A549 (cell line): ENCODE measurements around the gene XPO5. TPM values are rescaled to one million over a fixed set of nuclear protein-coding genes. Genes with fewer than 3 reads are reported as not detected.

ENCODE experiments used
- ATAC-seq, 2 experiments: fragments of 200-7000 bp in 1 of 2; fragments of >200 bp in 1 of 2; cut with Nextera tagmentation in 1 of 2; cut with Tn5 transposase in 1 of 2; 3 replicates each; pipeline versions ENCODE4 v1.8.0 to v1.9.1; 2018 to 2020; ENCODE audit warnings: mild to moderate bottlenecking in 1 of 2, moderate library complexity in 1 of 2
- CTCF ChIA-PET: fragments of 300-600 bp; sonication (Branson Sonifier 250); formaldehyde crosslinking; extraction: SDS; loops from one replicate; lab custom pipeline; 2021; ENCODE audit warnings: antibody characterized with exemption, inconsistent platforms; lab: Yijun Ruan, JAX
- POLR2A ChIA-PET: fragments of 350-600 bp; formaldehyde crosslinking; extraction: SDS; loops from one replicate; lab custom pipeline; 2021; ENCODE audit warnings: antibody characterized with exemption, inconsistent platforms; lab: Yijun Ruan, JAX
- DNase-seq, 2 experiments: peaks; one replicate each; pipeline versions ENCODE4 v3.0.0 to v3.0.0-alpha.2; 2011 to 2016; ENCODE audit warnings: low read depth in 1 of 2, low spot score in 1 of 2
- FAIRE-seq: peaks from 2 replicates; lab custom pipeline; 2011; peaks lifted over from hg19 to GRCh38; lab: Jason Lieb, UNC
- H3K27ac ChIP-seq, 2 experiments: fragments of >200 bp; sonication (Bioruptor Twin); formaldehyde crosslinking; 3 replicates each; pipeline ENCODE4 v1.5.1; 2016 to 2017
- H3K4me1 ChIP-seq: fragments of >200 bp; sonication (Bioruptor Twin); formaldehyde crosslinking; 3 replicates; pipeline ENCODE4 v1.6.1; 2016
- H3K4me2 ChIP-seq: fragments of >200 bp; sonication (Bioruptor Twin); formaldehyde crosslinking; 3 replicates; pipeline ENCODE4 v1.6.1; 2016
- H3K4me3 ChIP-seq: fragments of >200 bp; sonication (Bioruptor Twin); formaldehyde crosslinking; 3 replicates; pipeline ENCODE4 v1.5.1; 2016
- H3K9me3 ChIP-seq: fragments of >200 bp; sonication (Bioruptor Twin); formaldehyde crosslinking; 3 replicates; pipeline ENCODE4 v1.6.1; 2016
- E2F6 ChIP-seq: IDR thresholded peaks from 2 replicates; pipeline ENCODE4 v1.6.1; 2012; ENCODE audit warnings: low read depth, borderline replicate concordance
- EP300 ChIP-seq, 2 experiments: fragments of >200 bp; sonication (Bioruptor Twin); formaldehyde crosslinking; IDR thresholded peaks; 2 replicates in 1 of 2; 3 replicates in 1 of 2; pipeline ENCODE4 v1.6.1; 2016 to 2017
- ESRRA ChIP-seq: fragments of 150-350 bp; IDR thresholded peaks from 2 replicates; pipeline ENCODE4 v1.6.1; 2014; ENCODE audit warnings: mild to moderate bottlenecking, low read length, borderline replicate concordance
- FOSB ChIP-seq: fragments of 250-450 bp; sonication (Bioruptor Pico); IDR thresholded peaks from 2 replicates; pipeline ENCODE4 v1.5.0; 2020; ENCODE audit warnings: mild to moderate bottlenecking, moderate library complexity
- FOSL2 ChIP-seq, 2 experiments: fragments of 450-650 bp in 1 of 2; fragments of >200 bp in 1 of 2; sonication (Bioruptor Twin) in 1 of 2; formaldehyde crosslinking; IDR thresholded peaks; 2 replicates each; pipeline versions ENCODE4 v1.5.0 to v1.6.1; 2016 to 2020; ENCODE audit warnings: mild to moderate bottlenecking in 1 of 2, moderate library complexity in 1 of 2
- FOXS1 ChIP-seq: fragments of 250-450 bp; sonication (Bioruptor Pico); IDR thresholded peaks from 2 replicates; pipeline ENCODE4 v1.5.0; 2020; ENCODE audit warnings: mild to moderate bottlenecking, moderate library complexity
- GATA3 ChIP-seq: IDR thresholded peaks from 2 replicates; pipeline ENCODE4 v1.6.1; 2012; ENCODE audit warnings: borderline replicate concordance
- HEYL ChIP-seq: fragments of 250-450 bp; sonication (Bioruptor Pico); IDR thresholded peaks from 2 replicates; pipeline ENCODE4 v1.8.0; 2021; ENCODE audit warnings: mild to moderate bottlenecking, moderate library complexity
- JUN ChIP-seq, 2 experiments: fragments of >200 bp; sonication (Bioruptor Twin); formaldehyde crosslinking; IDR thresholded peaks; 2 replicates in 1 of 2; 3 replicates in 1 of 2; pipeline ENCODE4 v1.6.1; 2016 to 2017
- JUNB ChIP-seq: fragments of >200 bp; sonication (Bioruptor Twin); formaldehyde crosslinking; IDR thresholded peaks from 2 replicates; pipeline ENCODE4 v1.6.1; 2016
- NPAS2 ChIP-seq: fragments of 250-450 bp; sonication (Bioruptor Pico); IDR thresholded peaks from 2 replicates; pipeline ENCODE4 v1.8.0; 2022; ENCODE audit warnings: mild to moderate bottlenecking, moderate library complexity, borderline replicate concordance
- PHF8 ChIP-seq: fragments of 200-600 bp; sonication (generic); IDR thresholded peaks from 2 replicates; pipeline ENCODE4 v1.6.1; 2016; ENCODE audit warnings: low read depth, mild to moderate bottlenecking, antibody characterized with exemption, moderate library complexity, borderline replicate concordance
- RAD21 ChIP-seq, 2 experiments: fragments of >200 bp in 1 of 2; sonication (Bioruptor Twin) in 1 of 2; formaldehyde crosslinking in 1 of 2; IDR thresholded peaks in 1 of 2; conservative IDR thresholded peaks in 1 of 2; 2 replicates in 1 of 2; 3 replicates in 1 of 2; pipeline ENCODE4 v1.6.1; 2012 to 2018; ENCODE audit warnings: inconsistent platforms in 1 of 2
- RARB ChIP-seq: fragments of 250-450 bp; sonication (Bioruptor Pico); IDR thresholded peaks from 2 replicates; pipeline ENCODE4 v1.8.0; 2021; ENCODE audit warnings: mild to moderate bottlenecking, moderate library complexity
- RFX5 ChIP-seq: fragments of 450-650 bp; IDR thresholded peaks from 2 replicates; pipeline ENCODE4 v1.7.1; 2014; ENCODE audit warnings: antibody characterized with exemption, mild to moderate bottlenecking, moderate library complexity
- SREBF2 ChIP-seq: fragments of 450-650 bp; IDR thresholded peaks from 2 replicates; pipeline ENCODE4 v1.6.1; 2014; ENCODE audit warnings: mild to moderate bottlenecking, moderate library complexity
- ZFP36 ChIP-seq: fragments of 450-650 bp; IDR thresholded peaks from 2 replicates; pipeline ENCODE4 v1.6.1; 2014; ENCODE audit warnings: borderline replicate concordance; ENCODE audit not compliant: partially characterized antibody
- ZSCAN20 ChIP-seq: fragments of 250-450 bp; sonication (Bioruptor Pico); IDR thresholded peaks from 2 replicates; pipeline ENCODE4 v1.8.0; 2022; ENCODE audit warnings: mild to moderate bottlenecking, moderate library complexity
- WGBS: methylation state at CpG from one replicate; pipeline ENCODE4 v1.1.6; 2017; ENCODE audit errors: missing lambda C conversion rate; 5-methylcytosine and 5-hydroxymethylcytosine counted together
- polyA plus RNA-seq, 4 experiments: library from polyadenylated mRNA; depleted of rRNA in 3 of 4; stranded (reverse); fragments of >200 nt; fragmentation: RNase III in 1 of 4; extraction: RNeasy Plus Mini Kit Qiagen cat#74134 plus additional on column Dnase treatment in 1 of 4; gene quantifications; 2 replicates in 3 of 4; 3 replicates in 1 of 4; pipeline ENCODE4 v1.2.3, GENCODE V29; 2011 to 2017
- TF ChIP-seq, protein P1 (sequence below): fragments of >200 bp; sonication (Bioruptor Twin); formaldehyde crosslinking; IDR thresholded peaks from 3 replicates; pipeline ENCODE4 v1.6.1; 2016
- TF ChIP-seq, protein P2 (sequence below): fragments of 250-450 bp; sonication (Bioruptor Pico); IDR thresholded peaks from 2 replicates; pipeline ENCODE4 v1.5.0; 2021; ENCODE audit warnings: mild to moderate bottlenecking, moderate library complexity, borderline replicate concordance
- TF ChIP-seq, protein P3 (sequence below): fragments of 150-350 bp; IDR thresholded peaks from 2 replicates; pipeline ENCODE4 v1.6.1; 2014; ENCODE audit warnings: low read depth, mild to moderate bottlenecking, low read length
- TF ChIP-seq, protein P4 (sequence below): fragments of >200 bp; sonication (Bioruptor Twin); formaldehyde crosslinking; IDR thresholded peaks from 3 replicates; pipeline ENCODE4 v1.5.1; 2016

Gene XPO5
- polyA plus RNA-seq, 2 of the 4 experiments (the other 2 are of a cell fraction): 24.8 to 51.0 TPM

GRCh38 chr6:43481591-43482236 lies 94.1 kb downstream of the XPO5 start:
- TF ChIP-seq PHF8 (no peak), ESRRA (no peak), RARB (CRISPR knock-in tag) (no peak), FOSL2 (IDR thresholded peaks at IDR 0.05) (no peak), FOSL2 (CRISPR knock-in tag; IDR thresholded peaks at IDR 0.05) (no peak), NPAS2 (CRISPR knock-in tag) (no peak), ZFP36 (no peak), RAD21 (conservative IDR thresholded peaks at IDR 0.05 in 1 of 2, IDR thresholded peaks at IDR 0.05 in 1 of 2) (no peak)
- TF ChIP-seq, protein P1, sequence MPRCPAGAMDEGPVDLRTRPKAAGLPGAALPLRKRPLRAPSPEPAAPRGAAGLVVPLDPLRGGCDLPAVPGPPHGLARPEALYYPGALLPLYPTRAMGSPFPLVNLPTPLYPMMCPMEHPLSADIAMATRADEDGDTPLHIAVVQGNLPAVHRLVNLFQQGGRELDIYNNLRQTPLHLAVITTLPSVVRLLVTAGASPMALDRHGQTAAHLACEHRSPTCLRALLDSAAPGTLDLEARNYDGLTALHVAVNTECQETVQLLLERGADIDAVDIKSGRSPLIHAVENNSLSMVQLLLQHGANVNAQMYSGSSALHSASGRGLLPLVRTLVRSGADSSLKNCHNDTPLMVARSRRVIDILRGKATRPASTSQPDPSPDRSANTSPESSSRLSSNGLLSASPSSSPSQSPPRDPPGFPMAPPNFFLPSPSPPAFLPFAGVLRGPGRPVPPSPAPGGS: no peak
- TF ChIP-seq, protein P2, sequence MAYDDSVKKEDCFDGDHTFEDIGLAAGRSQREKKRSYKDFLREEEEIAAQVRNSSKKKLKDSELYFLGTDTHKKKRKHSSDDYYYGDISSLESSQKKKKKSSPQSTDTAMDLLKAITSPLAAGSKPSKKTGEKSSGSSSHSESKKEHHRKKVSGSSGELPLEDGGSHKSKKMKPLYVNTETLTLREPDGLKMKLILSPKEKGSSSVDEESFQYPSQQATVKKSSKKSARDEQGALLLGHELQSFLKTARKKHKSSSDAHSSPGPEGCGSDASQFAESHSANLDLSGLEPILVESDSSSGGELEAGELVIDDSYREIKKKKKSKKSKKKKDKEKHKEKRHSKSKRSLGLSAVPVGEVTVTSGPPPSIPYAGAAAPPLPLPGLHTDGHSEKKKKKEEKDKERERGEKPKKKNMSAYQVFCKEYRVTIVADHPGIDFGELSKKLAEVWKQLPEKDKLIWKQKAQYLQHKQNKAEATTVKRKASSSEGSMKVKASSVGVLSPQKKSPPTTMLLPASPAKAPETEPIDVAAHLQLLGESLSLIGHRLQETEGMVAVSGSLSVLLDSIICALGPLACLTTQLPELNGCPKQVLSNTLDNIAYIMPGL (CRISPR knock-in tag): no peak
- TF ChIP-seq, protein P3, sequence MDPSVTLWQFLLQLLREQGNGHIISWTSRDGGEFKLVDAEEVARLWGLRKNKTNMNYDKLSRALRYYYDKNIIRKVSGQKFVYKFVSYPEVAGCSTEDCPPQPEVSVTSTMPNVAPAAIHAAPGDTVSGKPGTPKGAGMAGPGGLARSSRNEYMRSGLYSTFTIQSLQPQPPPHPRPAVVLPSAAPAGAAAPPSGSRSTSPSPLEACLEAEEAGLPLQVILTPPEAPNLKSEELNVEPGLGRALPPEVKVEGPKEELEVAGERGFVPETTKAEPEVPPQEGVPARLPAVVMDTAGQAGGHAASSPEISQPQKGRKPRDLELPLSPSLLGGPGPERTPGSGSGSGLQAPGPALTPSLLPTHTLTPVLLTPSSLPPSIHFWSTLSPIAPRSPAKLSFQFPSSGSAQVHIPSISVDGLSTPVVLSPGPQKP: no peak
- 91% methylated on average over 11 of the region's 11 CpGs for WGBS
- H3K4me1 ChIP-seq: peaks cover 22% of the 10 kb centered on the region; the same call in 2 of the 3 replicates

GRCh38 chr6:43481075-43481474 lies 94.8 kb downstream of the XPO5 start:
- no peak overlapping the region for H3K27ac ChIP-seq
- ATAC-seq (no peak), FAIRE-seq (no peak), DNase-seq (no peak)
- H3K4me2 ChIP-seq: no peak overlapping the region; the same call in 2 of the 3 replicates
- no peak overlapping the region for H3K4me3 ChIP-seq
- H3K4me1 ChIP-seq: peaks cover 22% of the 10 kb centered on the region; the same call in 2 of the 3 replicates
- POLR2A ChIA-PET: no interaction called here
- no peaks in the 10 kb centered on the region for H3K9me3 ChIP-seq
- CTCF ChIA-PET: interaction anchor here (0.6 to 3.0 kb wide), 6 partner anchors 15 to 27 kb away, joined by 3 to 10 read pairs (median 3); no protein-coding TSS in a partner anchor
- WGBS: 96% methylated on average over 2 of the region's 2 CpGs
- TF ChIP-seq E2F6: no peak
- TF ChIP-seq GATA3: no peak
- no peak for TF ChIP-seq FOXS1 (CRISPR knock-in tag)
- TF ChIP-seq JUN (IDR thresholded peaks at IDR 0.05): no peak
- TF ChIP-seq RFX5: no peak
- TF ChIP-seq HEYL (CRISPR knock-in tag): no peak
- TF ChIP-seq, protein P3: no peak
- TF ChIP-seq, protein P2 (CRISPR knock-in tag): no peak
- TF ChIP-seq, protein P4, sequence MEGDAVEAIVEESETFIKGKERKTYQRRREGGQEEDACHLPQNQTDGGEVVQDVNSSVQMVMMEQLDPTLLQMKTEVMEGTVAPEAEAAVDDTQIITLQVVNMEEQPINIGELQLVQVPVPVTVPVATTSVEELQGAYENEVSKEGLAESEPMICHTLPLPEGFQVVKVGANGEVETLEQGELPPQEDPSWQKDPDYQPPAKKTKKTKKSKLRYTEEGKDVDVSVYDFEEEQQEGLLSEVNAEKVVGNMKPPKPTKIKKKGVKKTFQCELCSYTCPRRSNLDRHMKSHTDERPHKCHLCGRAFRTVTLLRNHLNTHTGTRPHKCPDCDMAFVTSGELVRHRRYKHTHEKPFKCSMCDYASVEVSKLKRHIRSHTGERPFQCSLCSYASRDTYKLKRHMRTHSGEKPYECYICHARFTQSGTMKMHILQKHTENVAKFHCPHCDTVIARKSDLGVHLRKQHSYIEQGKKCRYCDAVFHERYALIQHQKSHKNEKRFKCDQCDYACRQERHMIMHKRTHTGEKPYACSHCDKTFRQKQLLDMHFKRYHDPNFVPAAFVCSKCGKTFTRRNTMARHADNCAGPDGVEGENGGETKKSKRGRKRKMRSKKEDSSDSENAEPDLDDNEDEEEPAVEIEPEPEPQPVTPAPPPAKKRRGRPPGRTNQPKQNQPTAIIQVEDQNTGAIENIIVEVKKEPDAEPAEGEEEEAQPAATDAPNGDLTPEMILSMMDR: no peak
- TF ChIP-seq ESRRA: no peak
- TF ChIP-seq FOSB (CRISPR knock-in tag): no peak
- TF ChIP-seq EP300 (IDR thresholded peaks at IDR 0.05): no peak
- TF ChIP-seq JUNB: no peak
- TF ChIP-seq ZSCAN20 (CRISPR knock-in tag): no peak
- no peak for TF ChIP-seq NPAS2 (CRISPR knock-in tag)
- no peak for TF ChIP-seq SREBF2

More at GRCh38 chr6:43481591-43482236, 94.1 kb downstream of the XPO5 start:
- Histone ChIP-seq H3K27ac (no peak overlapping the region; a peak in 1 of 6 replicates), H3K4me2 (no peak overlapping the region; the same call in 2 of the 3 replicates), H3K9me3 (no peaks in the 10 kb centered on the region), H3K4me3 (no peak overlapping the region)
- no peak for ATAC-seq
- POLR2A ChIA-PET: no interaction called here
- DNase-seq: no peak
- CTCF ChIA-PET: interaction anchor here (0.6 to 3.0 kb wide), 4 partner anchors 14 to 25 kb away, joined by 3 to 10 read pairs (median 3); no protein-coding TSS in a partner anchor
- FAIRE-seq: no peak
